GM12872 (cell line): ENCODE results near the gene SNX14.

Experiments
- TF ChIP-seq, protein P1 (sequence below): IDR thresholded peaks from 3 replicates; pipeline ENCODE4 v1.5.1; 2011; ENCODE audit warnings: low read depth, mild to moderate bottlenecking, low read length, moderate library complexity; ENCODE audit not compliant: insufficient read depth

SNX14 gene

GRCh38 chr6:85516168-85516567 lies 77.5 kb downstream of the SNX14 start:
- TF ChIP-seq, protein P1, sequence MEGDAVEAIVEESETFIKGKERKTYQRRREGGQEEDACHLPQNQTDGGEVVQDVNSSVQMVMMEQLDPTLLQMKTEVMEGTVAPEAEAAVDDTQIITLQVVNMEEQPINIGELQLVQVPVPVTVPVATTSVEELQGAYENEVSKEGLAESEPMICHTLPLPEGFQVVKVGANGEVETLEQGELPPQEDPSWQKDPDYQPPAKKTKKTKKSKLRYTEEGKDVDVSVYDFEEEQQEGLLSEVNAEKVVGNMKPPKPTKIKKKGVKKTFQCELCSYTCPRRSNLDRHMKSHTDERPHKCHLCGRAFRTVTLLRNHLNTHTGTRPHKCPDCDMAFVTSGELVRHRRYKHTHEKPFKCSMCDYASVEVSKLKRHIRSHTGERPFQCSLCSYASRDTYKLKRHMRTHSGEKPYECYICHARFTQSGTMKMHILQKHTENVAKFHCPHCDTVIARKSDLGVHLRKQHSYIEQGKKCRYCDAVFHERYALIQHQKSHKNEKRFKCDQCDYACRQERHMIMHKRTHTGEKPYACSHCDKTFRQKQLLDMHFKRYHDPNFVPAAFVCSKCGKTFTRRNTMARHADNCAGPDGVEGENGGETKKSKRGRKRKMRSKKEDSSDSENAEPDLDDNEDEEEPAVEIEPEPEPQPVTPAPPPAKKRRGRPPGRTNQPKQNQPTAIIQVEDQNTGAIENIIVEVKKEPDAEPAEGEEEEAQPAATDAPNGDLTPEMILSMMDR: no peak

GRCh38 chr6:85506441-85507093 lies 87.1 kb downstream of the SNX14 start:
- TF ChIP-seq, protein P1: no peak

GRCh38 chr6:85498596-85499258 lies 94.9 kb downstream of the SNX14 start:
- TF ChIP-seq, protein P1: no peak

DNA sequence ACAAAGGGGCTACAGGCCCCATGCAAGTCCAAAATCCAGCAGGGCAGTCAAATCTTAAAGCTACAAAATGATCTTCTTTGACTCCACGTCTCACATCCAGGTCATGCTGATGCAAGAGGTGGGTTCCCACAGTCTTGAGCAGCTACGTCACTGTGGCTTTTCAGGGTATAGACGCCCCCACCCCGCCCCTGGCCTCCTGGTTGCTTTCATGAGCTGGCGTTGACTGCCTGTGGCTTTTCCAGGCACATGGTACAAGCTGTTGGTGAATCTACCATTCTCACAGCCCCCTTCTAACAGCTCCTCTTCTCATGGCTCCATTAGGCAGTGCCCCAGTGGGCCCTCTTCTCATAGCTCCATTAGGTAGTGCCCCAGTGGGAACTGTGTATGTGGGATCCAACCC lies 96.8 kb downstream of the SNX14 start:
- TF ChIP-seq, protein P1: no peak

- TF ChIP-seq, protein P1: no peak
Observed at GRCh38 chr6:85496009-85496579, 97.6 kb downstream of the SNX14 start.

DNA sequence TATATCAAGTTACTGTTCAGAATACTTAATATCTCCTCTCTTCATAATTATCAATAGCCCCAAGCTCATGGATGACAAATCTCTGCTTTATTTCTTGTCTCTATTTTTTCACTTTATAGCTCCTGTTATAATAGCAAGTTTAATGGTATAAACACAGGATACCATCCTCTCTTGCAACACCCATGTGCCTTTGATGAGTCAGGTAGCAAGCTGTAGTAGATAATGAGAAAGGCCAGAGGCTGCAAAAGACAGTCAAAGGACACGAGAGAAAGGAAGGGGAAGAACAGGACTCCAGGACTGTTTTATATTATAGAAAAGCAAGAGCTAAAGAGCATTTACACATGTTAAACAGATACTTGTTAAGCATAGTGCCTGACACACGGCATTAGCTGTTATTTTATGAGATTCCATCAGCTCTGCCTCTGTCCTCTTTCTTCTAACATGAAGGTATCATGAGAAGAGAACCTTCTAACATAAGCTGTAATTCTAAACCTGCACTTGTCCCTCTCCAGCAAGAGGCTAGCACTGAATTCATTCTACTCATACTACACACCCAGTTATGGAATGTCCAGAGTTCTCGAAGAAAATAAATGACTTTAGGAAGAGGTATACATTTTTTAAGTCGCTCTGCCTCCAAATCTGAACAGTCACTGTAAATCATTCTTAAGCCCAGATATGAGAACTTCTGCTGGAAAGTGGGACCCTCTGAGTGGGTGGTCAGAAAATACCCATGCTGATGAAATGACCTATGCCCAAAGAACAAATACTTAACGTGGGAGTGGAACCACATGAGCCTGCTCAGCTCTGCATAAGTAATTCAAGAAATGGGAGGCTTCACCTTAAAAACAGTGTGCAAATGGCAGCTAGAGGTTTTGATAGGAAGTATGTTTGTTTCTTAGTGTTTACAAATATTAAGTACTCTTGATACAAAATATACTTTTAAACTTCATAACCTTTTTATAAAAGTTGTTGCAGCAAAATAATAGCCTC lies 98.8 kb downstream of the SNX14 start:
- TF ChIP-seq, protein P1: no peak

GRCh38 chr6:85493389-85493788 lies 100.3 kb downstream of the SNX14 start:
- TF ChIP-seq, protein P1: no peak
